Eye (tissue), 1 donor: ENCODE measurements around the gene NCKIPSD.

Experiments used
- DNase-seq: peaks from one replicate; pipeline ENCODE4 v3.0.0-alpha.2; 2015

NCKIPSD gene

GRCh38 chr3:48696156-48696555 lies 10.4 kb upstream of the NCKIPSD start:
- DNase-seq = no peak

DNA sequence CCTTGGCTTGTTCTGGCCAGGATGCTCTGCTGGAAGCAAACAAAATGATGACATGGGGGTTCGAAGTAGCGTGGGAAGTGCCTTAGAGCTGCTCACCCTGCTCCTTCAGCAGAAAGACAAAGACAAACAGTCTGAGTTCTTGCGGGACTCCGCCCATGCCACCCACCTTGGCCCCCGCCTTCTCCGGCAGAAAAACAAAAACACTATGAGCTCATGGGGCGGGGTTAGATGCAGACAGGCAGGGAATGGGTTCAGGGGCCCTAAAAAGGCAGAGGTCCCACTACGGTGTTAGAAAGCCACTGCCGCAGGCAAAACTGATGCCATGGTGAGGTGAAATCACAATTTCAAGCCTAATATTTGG lies 9.7 kb upstream of the NCKIPSD start:
- peak; percentile 86 for DNase-seq

- DNase-seq = peak; percentile 91
Observed at GRCh38 chr3:48694610-48695392, 9.1 kb upstream of the NCKIPSD start.

GRCh38 chr3:48693826-48694225 lies 8.1 kb upstream of the NCKIPSD start:
- DNase-seq = no peak

GRCh38 chr3:48692551-48692950 lies 6.8 kb upstream of the NCKIPSD start:
- no peak for DNase-seq

DNA sequence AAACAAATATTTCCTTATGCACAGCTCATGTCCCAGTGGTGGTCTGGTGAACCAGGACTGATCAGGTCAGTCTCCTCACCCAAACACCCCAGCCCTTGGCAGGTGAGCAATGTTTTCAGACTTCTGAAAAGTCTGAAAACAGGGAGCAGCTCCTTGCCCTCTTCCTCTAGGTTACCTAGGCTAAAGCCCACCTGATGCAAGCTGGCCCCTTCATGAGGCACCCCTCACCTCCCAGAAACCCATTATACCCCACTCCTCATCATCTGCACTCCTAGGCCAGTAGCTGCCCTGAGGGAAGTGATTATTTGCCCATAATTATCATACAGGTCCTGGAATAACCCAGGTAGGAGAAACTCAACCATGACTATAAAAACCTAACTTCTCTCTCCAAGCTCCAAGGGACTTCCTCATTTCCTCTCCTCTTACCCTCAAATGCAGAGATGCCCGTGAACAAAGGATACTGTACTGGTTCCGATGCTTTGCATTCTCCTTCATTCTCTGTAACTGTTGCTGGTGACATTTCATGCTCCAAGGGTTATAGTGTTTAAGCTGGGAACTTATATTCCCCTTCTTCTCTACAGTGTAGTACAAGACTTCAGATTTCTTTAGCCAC lies 5.2 kb upstream of the NCKIPSD start:
- no peak for DNase-seq

DNA sequence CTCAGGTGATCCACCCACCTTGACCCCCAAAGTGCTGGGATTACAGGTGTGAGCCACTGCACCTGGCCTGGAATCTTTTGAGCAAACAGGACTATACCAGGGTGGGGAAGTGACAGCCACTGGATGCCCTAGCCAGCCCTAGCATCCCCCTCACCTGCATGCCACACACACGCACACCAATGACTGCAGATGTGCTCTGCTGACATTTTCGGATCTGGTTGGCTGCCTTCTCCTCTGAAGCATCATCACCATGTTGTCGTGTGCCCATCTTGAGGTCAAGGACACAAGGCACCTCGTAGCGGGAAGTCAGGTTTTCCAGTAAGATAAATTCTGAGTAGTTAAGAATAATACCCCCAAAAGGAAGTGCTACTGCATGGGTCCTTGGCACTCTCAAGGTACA lies 3.7 kb upstream of the NCKIPSD start:
- no peak for DNase-seq

- DNase-seq = no peak
Observed at GRCh38 chr3:48688737-48689075, 3.0 kb upstream of the NCKIPSD start.

GRCh38 chr3:48688032-48688736 lies 2.5 kb upstream of the NCKIPSD start:
- no peak for DNase-seq

DNA sequence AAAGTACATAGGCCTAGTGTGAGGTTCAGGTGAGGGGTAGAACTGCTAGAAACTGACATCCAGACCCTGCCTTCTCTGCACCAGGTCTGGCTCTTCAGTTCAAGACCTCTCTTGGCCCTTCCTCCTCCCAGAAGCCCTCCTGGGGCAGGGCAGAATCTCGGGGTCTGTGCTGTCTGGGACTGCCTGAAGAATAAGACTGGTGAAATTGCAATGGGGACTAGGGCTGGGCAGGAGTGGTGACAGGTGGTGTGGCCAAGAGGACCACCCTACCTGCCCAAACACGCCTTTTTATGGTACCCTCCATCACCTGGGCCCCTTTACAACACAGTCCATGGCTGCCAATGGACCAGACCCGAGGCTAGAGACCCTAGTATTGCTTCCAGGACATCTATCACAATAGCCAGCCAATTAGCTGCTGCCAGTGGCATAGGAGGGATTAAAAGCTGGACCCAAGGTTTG lies 1.5 kb upstream of the NCKIPSD start:
- no peak for DNase-seq

- no peak for DNase-seq
Observed at GRCh38 chr3:48686538-48687219, 964 bp upstream of the NCKIPSD start.

- DNase-seq = no peak
Observed at GRCh38 chr3:48685293-48685602, 467 bp downstream of the NCKIPSD start.

DNA sequence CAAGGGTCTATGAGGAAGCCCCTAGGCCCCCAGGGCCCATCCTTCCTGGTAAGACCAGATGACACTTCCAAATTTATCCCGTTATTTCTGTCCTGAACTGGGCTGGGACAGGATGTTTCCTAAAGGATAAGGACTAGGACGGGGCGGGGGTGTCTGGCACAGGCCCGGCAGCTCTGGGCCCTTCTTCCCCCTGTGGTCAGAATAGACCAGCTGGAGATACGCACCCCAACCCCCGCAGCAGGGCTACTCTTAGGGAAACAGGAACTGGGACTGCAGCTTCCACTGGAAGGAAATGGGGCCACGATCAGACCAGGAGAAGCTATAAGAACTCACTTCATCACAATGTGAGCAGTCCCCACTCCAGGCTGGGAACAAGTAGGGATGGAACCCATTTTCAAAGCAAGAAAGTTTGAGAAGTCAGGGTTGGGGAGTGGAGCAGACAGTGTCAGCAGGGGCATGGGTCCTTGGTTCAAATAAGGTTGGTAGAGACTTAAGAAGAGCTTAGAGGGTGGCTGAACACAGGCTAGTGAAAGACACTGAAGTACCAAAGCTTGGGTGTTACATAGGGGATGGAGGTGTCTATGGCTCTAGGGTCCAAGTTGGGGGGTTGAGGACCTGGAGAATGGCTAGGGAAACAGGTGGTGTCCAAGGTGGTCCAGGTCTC lies 1.1 kb downstream of the NCKIPSD start:
- DNase-seq = no peak

DNA sequence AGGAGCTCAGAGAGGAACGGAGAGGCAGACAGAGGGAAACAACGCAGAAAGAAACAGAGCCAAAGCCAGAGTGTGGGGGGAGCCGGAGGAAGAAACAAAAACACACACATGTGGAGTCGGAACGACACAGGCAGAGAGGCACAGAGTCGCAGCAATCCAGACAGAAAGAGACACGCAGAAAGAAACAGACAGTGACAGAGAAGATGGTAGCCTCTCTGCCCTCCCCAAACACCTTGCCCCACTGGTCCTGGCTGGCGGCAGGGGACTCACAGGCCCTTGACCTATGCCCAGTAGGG lies 1.7 kb downstream of the NCKIPSD start:
- no peak for DNase-seq

DNA sequence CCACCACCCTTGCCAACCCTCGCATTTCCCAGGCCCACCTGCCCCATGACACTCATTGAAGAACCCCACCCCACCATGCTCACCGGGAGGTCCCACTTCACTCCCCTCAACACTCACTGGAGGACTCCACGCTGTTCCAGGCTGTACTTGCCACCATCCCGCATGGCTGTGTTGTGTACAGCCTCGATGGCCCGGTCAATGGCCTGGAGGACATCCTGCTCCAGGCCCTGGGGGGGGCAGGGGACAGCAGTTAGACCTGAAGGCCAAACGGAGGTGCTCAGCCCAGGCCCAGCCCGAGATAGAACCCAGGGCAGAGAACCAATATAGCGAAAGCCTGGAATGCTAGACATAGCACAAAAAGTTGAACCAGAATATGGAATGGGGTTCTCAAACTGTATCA lies 2.9 kb downstream of the NCKIPSD start:
- DNase-seq = no peak

- no peak for DNase-seq
Observed at GRCh38 chr3:48681974-48682610, 3.6 kb downstream of the NCKIPSD start.

- no peak for DNase-seq
Observed at GRCh38 chr3:48681541-48681880, 4.2 kb downstream of the NCKIPSD start.

DNA sequence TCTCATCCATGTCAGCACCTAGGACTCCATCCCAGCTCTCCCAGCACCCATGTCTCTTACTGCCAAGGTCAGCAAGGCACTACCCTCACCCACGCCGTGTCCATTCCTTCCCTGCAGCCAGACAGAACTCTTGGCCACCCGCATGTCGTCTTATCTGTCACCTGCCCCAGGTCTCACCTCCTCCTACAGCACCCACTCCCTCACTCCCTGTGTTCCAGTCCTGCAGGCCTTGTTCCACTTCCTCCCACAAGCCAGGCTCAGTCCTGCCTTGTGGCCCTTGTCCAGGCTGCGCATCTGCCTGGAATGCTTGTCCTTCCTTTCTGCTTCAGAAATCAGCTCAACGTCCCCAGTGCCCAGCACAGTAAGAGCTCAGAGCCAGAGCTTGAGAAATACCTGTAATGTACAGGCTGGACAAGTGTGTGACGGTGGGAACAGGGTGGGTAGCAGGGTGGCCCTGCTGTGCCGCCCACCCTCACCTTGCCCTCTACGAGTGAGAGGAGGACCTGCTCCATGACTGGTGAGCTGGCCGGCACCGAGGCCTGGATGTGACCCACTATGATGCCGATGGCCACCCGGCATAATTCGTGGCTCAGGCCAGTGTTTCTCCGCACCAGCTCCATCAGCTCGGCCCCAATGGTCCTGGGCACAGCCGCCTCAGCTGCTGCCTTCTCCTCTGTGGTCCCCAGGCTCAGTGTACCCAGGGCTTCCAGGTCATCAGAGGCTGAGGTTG lies 4.7 kb downstream of the NCKIPSD start:
- DNase-seq = no peak

DNA sequence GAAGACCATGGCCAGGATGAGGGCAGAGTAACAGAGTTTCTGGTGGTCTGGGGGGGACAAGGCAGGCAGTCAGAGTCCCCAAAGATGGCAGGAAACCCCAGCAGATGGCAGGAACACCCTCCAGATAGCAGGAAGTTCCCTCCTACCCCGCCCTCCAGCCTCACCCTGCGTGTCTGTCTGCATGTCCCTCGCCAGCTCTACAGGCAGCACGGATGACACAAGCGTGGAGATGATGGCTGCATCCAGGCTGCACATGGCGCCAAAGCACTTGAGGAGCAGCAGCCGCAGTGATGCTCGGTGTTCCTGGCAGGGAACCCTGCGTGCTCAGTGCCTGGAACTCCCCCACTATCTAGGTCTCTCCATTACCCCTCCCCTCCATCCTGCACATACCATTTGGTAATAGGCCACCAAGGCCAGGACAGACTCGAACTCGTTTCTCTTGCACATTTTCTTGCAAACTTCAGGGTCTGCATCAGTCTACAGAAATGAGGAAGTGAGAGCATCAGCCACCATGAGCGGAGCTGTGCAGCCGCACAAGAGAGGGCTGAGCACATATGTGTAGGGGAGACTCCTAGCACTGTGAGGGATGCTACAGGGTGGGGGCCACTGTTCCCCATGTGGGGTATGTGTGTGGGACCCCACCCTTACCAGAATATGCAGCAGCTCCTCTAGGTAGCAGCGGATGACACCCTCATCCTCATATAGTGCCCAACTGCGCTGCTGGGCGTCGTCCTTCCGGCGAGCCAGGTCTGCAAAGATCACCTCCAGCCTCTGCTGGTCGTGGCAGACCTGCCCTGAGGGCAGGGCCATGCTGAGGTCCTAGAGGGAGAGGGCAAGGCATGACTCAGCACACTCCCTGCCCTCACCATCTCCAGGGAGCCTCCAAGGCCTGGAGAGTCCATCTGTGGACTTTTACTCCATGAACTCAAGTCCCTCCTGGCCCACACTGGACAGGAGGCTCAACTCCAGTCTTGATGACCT lies 6.0 kb downstream of the NCKIPSD start:
- DNase-seq = no peak

GRCh38 chr3:48678566-48679380 lies 6.9 kb downstream of the NCKIPSD start:
- DNase-seq = no peak
